K562 (cell line): ENCODE measurements around the gene PCDH11Y. TPM values are rescaled to one million over a fixed set of nuclear protein-coding genes. Genes with fewer than 3 reads are reported as not detected.
"Not testable (repeated sequence)": the region's sequence is repeated elsewhere in the genome, so short reads cannot be mapped to it uniquely, and the experiment has no call there.

Source experiments
- ATAC-seq: fragments of 200-7000 bp; cut with Tn5 transposase; 3 replicates; pipeline ENCODE4 v1.9.1; 2020; ENCODE audit warnings: moderate library complexity
- BruUV-seq: library from RNA; stranded (reverse); fragments of 400-500 nt; replicated peaks from 2 replicates; lab custom pipeline; 2021; lab: Mats Ljungman, UMichigan
- CTCF ChIA-PET: fragments of 300-600 bp; formaldehyde crosslinking; extraction: SDS; loops from one replicate; lab custom pipeline; 2021; ENCODE audit warnings: low intra/inter-chr PET ratio; lab: Yijun Ruan, JAX
- POLR2A ChIA-PET: fragments of 300-600, 350-650 bp; sonication (Branson Sonifier 250); formaldehyde crosslinking; extraction: SDS; loops from one replicate; lab custom pipeline; 2021; ENCODE audit warnings: antibody characterized with exemption, inconsistent platforms; lab: Yijun Ruan, JAX
- DNase-seq, 4 experiments: peaks; one replicate each; pipeline versions ENCODE4 v3.0.0 to v3.0.0-alpha.2; 2011 to 2018; ENCODE audit warnings: low spot score in 3 of 4, mixed read lengths in 3 of 4; ENCODE audit errors: extremely low read depth in 1 of 4
- FAIRE-seq: peaks from 2 replicates; lab custom pipeline; 2011; peaks lifted over from hg19 to GRCh38; lab: Jason Lieb, UNC
- H2AFZ ChIP-seq: 2 replicates; pipeline ENCODE4 v1.6.0; 2011; ENCODE audit warnings: low read depth, low read length, control low read depth, inconsistent platforms
- H3K27ac ChIP-seq: fragments of 200-600 bp; 3 replicates; pipeline ENCODE4 v1.8.0; 2011; ENCODE audit warnings: low read depth, mild to moderate bottlenecking, control low read depth, inconsistent platforms, low read length, moderate library complexity, mixed read lengths; ENCODE audit errors: extremely low read depth
- H3K27me3 ChIP-seq, 2 experiments: fragments of 300-600 bp in 1 of 2; 2 replicates in 1 of 2; 3 replicates in 1 of 2; pipeline versions ENCODE4 v1.6.0 to v1.8.0; 2011; ENCODE audit warnings: inconsistent platforms in 2 of 2, low read length in 2 of 2, mild to moderate bottlenecking in 1 of 2, mixed read lengths in 1 of 2, moderate library complexity in 1 of 2; ENCODE audit not compliant: control insufficient read depth in 2 of 2, insufficient read depth in 2 of 2
- H3K36me3 ChIP-seq: fragments of 300-600 bp; 3 replicates; pipeline ENCODE4 v1.8.0; 2011; ENCODE audit warnings: mild to moderate bottlenecking, low read length, inconsistent platforms; ENCODE audit not compliant: control insufficient read depth, insufficient read depth
- H3K4me1 ChIP-seq, 2 experiments: fragments of 200-600 bp in 1 of 2; replicated peaks in 1 of 2; 2 replicates in 1 of 2; 3 replicates in 1 of 2; pipeline versions ENCODE4 v1.5.1 to v1.8.0; 2011; ENCODE audit warnings: inconsistent platforms in 2 of 2, low read length in 2 of 2, mild to moderate bottlenecking in 1 of 2, mixed read lengths in 1 of 2, moderate library complexity in 1 of 2; ENCODE audit not compliant: control insufficient read depth in 2 of 2, insufficient read depth in 2 of 2
- H3K4me2 ChIP-seq: 2 replicates; pipeline ENCODE4 v1.6.1; 2011; ENCODE audit warnings: low read length, control low read depth, inconsistent platforms, mixed read lengths; ENCODE audit not compliant: insufficient read depth
- H3K4me3 ChIP-seq: fragments of 200-600 bp; sonication (generic), shearing (Covaris generic); 2 replicates; pipeline ENCODE4 v1.5.1; 2016; ENCODE audit warnings: control low read depth, inconsistent platforms
- H3K79me2 ChIP-seq: fragments of 200-600 bp; 3 replicates; pipeline ENCODE4 v1.8.0; 2011; ENCODE audit warnings: low read length, inconsistent platforms; ENCODE audit not compliant: control insufficient read depth, insufficient read depth
- H3K9ac ChIP-seq, 2 experiments: 2 replicates each; pipeline versions ENCODE4 v1.6.0 to v1.6.1; 2011; ENCODE audit warnings: low read depth in 2 of 2, low read length in 2 of 2, control low read depth in 1 of 2, inconsistent platforms in 1 of 2, mild to moderate bottlenecking in 1 of 2, mixed read lengths in 1 of 2; ENCODE audit not compliant: insufficient read depth in 1 of 2
- H3K9me1 ChIP-seq: one replicate; pipeline ENCODE4 v1.6.0; 2011; ENCODE audit warnings: inconsistent platforms, mild to moderate bottlenecking, low read length, moderate library complexity; ENCODE audit not compliant: control insufficient read depth, insufficient read depth
- H3K9me3 ChIP-seq: replicated peaks from 2 replicates; pipeline ENCODE4 v1.5.1; 2011; ENCODE audit warnings: low read depth, low read length, inconsistent platforms; ENCODE audit not compliant: control insufficient read depth, insufficient read depth
- H4K20me1 ChIP-seq: replicated peaks from 2 replicates; pipeline ENCODE4 v1.6.1; 2011; ENCODE audit warnings: low read length, inconsistent platforms, mixed read lengths; ENCODE audit not compliant: control insufficient read depth, insufficient read depth
- WGBS: fragments of 100-300 bp; shearing (Covaris generic); methylation state at CpG from one replicate; pipeline ENCODE4 v1.1.6; 2016; ENCODE audit warnings: low coverage, mixed read lengths; ENCODE audit not compliant: insufficient coverage; ENCODE audit errors: missing lambda C conversion rate; 5-methylcytosine and 5-hydroxymethylcytosine counted together
- in situ Hi-C: fragments of 300-500 bp; cut with MboI; formaldehyde crosslinking; loops from 4 replicates; pipeline ENCODE4 v1.15.0; 2018; ENCODE audit warnings: inconsistent platforms, mixed read lengths
- intact Hi-C: fragments of 100-400 bp; cut with micrococcal nuclease; formaldehyde crosslinking; loops from 2 replicates; pipeline ENCODE4 v1.14.2; 2022
- polyA plus RNA-seq, 8 experiments: library from polyadenylated mRNA; depleted of rRNA in 4 of 8; stranded (reverse) in 5 of 8; unstranded in 3 of 8; fragments of >200 nt; fragmentation: Nextera tagmentation in 2 of 8; fragmentation: Illumina TruSeq in 1 of 8; extraction: Ambion mirVana in 2 of 8; extraction: Trizol in 1 of 8; gene quantifications; 2 replicates each; pipeline versions ENCODE4 v1.2.1 to v1.2.3, GENCODE V29; 2011 to 2014; ENCODE audit warnings: inconsistent platforms in 1 of 8, missing spikeins in 1 of 8
- small RNA-seq: library from RNA; depleted of rRNA; stranded (forward); fragments of <200 nt; gene quantifications from one replicate; pipeline ENCODE3, GENCODE V24; 2014
- total RNA-seq, 7 experiments: library from RNA; depleted of rRNA in 6 of 7; stranded (reverse); fragments of >200 nt in 6 of 7; fragmentation: Illumina TruSeq in 2 of 7; extraction: Trizol in 2 of 7; gene quantifications; 2 replicates each; pipeline versions ENCODE4 v1.2.1 to v1.2.3, GENCODE V29; 2011 to 2021; ENCODE audit warnings: low replicate concordance in 1 of 7

The PCDH11Y gene
- total and polyA plus RNA-seq, 9 of the 15 experiments (the other 6 are each of a cell fraction or from before 2014, with no cell fraction given), result not detected

- H3K27ac ChIP-seq, DNase-seq, H3K4me1 ChIP-seq, in situ Hi-C loops, H3K9me3 ChIP-seq, ATAC-seq, H3K36me3 ChIP-seq, H4K20me1 ChIP-seq, H3K79me2 ChIP-seq, H2AFZ ChIP-seq, FAIRE-seq, H3K27me3 ChIP-seq, POLR2A ChIA-PET, H3K4me2 ChIP-seq, H3K9me1 ChIP-seq, H3K9ac ChIP-seq, H3K4me3 ChIP-seq, intact Hi-C loops, BruUV-seq, CTCF ChIA-PET: not testable (repeated sequence)
- WGBS, result no CpG with 5 or more reads among the region's 1 CpG
These were observed 776.4 kb downstream of the PCDH11Y start for GRCh38 chrY:5776485-5776884.

Small RNAs within 50 kb of the gene (small RNA-seq; reads per million reads assigned to genes)
- gene RNU2-57P (not detected), gene SNX3P1Y (not detected)
